Transverse colon (tissue), 3 donors: ENCODE results near the gene DHRS9.

Source experiments
- CTCF ChIP-seq, 5 experiments: fragments of 200-600 bp in 3 of 5; fragments of 450-650 bp in 2 of 5; sonication (generic) in 3 of 5; IDR thresholded peaks; 1 replicate in 2 of 5; 2 replicates in 3 of 5; pipeline ENCODE4 v1.5.1; 2016 to 2017; ENCODE audit warnings: antibody characterized with exemption in 5 of 5, inconsistent platforms in 3 of 5, mild to moderate bottlenecking in 2 of 5, moderate library complexity in 1 of 5
- EP300 ChIP-seq: sonication (generic); formaldehyde crosslinking; IDR thresholded peaks from one replicate; pipeline ENCODE4 v1.6.1; 2017; ENCODE audit warnings: antibody characterized with exemption, low read depth
- POLR2A ChIP-seq: fragments of 450-650 bp; IDR thresholded peaks from one replicate; pipeline ENCODE4 v1.6.1; 2016; ENCODE audit warnings: antibody characterized with exemption, mild to moderate bottlenecking, moderate library complexity

- TF ChIP-seq EP300 (no peak), POLR2A (no peak), CTCF (IDR thresholded peaks at IDR 0.05) (no peak)
These were observed 36.8 kb downstream of the DHRS9 start for GRCh38 chr2:169106134-169106533.
